ENCODE data around the gene SFXN1.
"Not testable (repeated sequence)": the region's sequence is repeated elsewhere in the genome, so short reads cannot be mapped to it uniquely, and the experiment has no call there.

Gene SFXN1

GRCh38 chr5:175478384-175479124, at the start of gene SFXN1:
TSS of gene SFXN1 (plus strand) at chr5:175478560. CDS start at chr5:175492104, 13,544 bp downstream.
- DNase-seq (ENCODE audit: low read depth): peak; percentile 49

GRCh38 chr5:175434800-175435199, 43.6 kb upstream of the SFXN1 start:
- DNase-seq (ENCODE audit: low read depth): no peak

GRCh38 chr5:175436359-175436758, 42.0 kb upstream of the SFXN1 start:
- DNase-seq (ENCODE audit: low read depth): no peak

- no peak for DNase-seq (ENCODE audit: low read depth)
Measured at GRCh38 chr5:175438234-175438857, 40.0 kb upstream of the SFXN1 start.

GRCh38 chr5:175443514-175444059, 34.8 kb upstream of the SFXN1 start:
- no peak for DNase-seq (ENCODE audit: low read depth)

- no peak for DNase-seq (ENCODE audit: low read depth)
Measured at GRCh38 chr5:175444060-175444904, 34.1 kb upstream of the SFXN1 start, which contains the start of gene DRD1. TSS of gene DRD1 (minus strand) at chr5:175444182. CDS start at chr5:175443099, 1,083 bp downstream.

- DNase-seq (ENCODE audit: low read depth): no peak
Measured at GRCh38 chr5:175444905-175445456, 33.4 kb upstream of the SFXN1 start.

- DNase-seq (ENCODE audit: low read depth): not testable (repeated sequence)
Measured at GRCh38 chr5:175446378-175446777, 32.0 kb upstream of the SFXN1 start.

GRCh38 chr5:175447571-175447970, 30.8 kb upstream of the SFXN1 start:
- no peak for DNase-seq (ENCODE audit: low read depth)

- no peak for DNase-seq (ENCODE audit: low read depth)
Measured at GRCh38 chr5:175448276-175448675, 30.1 kb upstream of the SFXN1 start.

- DNase-seq (ENCODE audit: low read depth): no peak
Measured at GRCh38 chr5:175452166-175452565, 26.2 kb upstream of the SFXN1 start.

- not testable (repeated sequence) for DNase-seq (ENCODE audit: low read depth)
Measured at GRCh38 chr5:175454338-175454737, 24.0 kb upstream of the SFXN1 start.

- DNase-seq (ENCODE audit: low read depth): no peak
Measured at GRCh38 chr5:175456105-175456742, 22.1 kb upstream of the SFXN1 start.

GRCh38 chr5:175457466-175457865, 20.9 kb upstream of the SFXN1 start:
- DNase-seq (ENCODE audit: low read depth): no peak

- DNase-seq (ENCODE audit: low read depth): no peak
Measured at GRCh38 chr5:175460126-175460525, 18.2 kb upstream of the SFXN1 start.

GRCh38 chr5:175460552-175460951, 17.8 kb upstream of the SFXN1 start:
- no peak for DNase-seq (ENCODE audit: low read depth)

GRCh38 chr5:175461370-175461769, 17.0 kb upstream of the SFXN1 start:
- DNase-seq (ENCODE audit: low read depth): no peak

GRCh38 chr5:175463641-175464040, 14.7 kb upstream of the SFXN1 start:
- no peak for DNase-seq (ENCODE audit: low read depth)

- DNase-seq (ENCODE audit: low read depth): no peak
Measured at GRCh38 chr5:175464074-175464941, 14.1 kb upstream of the SFXN1 start.

GRCh38 chr5:175464942-175465233, 13.5 kb upstream of the SFXN1 start:
- no peak for DNase-seq (ENCODE audit: low read depth)

GRCh38 chr5:175465282-175465681, 13.1 kb upstream of the SFXN1 start:
- DNase-seq (ENCODE audit: low read depth): no peak
